Esophagus muscularis mucosa (tissue), 4 donors: ENCODE data around the gene USP47. TPM values are rescaled to one million over a fixed set of nuclear protein-coding genes. Genes with fewer than 3 reads are reported as not detected.
A peak's percentile ranks its signal among the peaks of the same experiment; 100 is the strongest.

Experiments
- DNase-seq: peaks from one replicate; pipeline ENCODE4 v3.0.0-alpha.2; 2017; ENCODE audit errors: extremely low spot score
- H3K27ac ChIP-seq, 4 donors: fragments of 200-600 bp; sonication (generic); replicated peaks in 1 of 4; 1 replicate in 3 of 4; 2 replicates in 1 of 4; pipeline ENCODE4 v1.5.1; 2016 to 2019; ENCODE audit warnings: mild to moderate bottlenecking in 1 of 4
- H3K27me3 ChIP-seq, 4 donors: fragments of 200-600 bp; sonication (generic); one replicate each; pipeline versions ENCODE4 v1.5.1 to v1.6.0; 2016 to 2019
- H3K36me3 ChIP-seq, 4 donors: fragments of 200-600 bp; sonication (generic); one replicate each; pipeline ENCODE4 v1.5.1; 2016 to 2019
- H3K4me1 ChIP-seq, 4 donors: fragments of 200-600 bp; sonication (generic); one replicate each; pipeline ENCODE4 v1.5.1; 2016 to 2019
- H3K4me3 ChIP-seq, 4 donors: fragments of 200-600 bp; sonication (generic); 1 replicate in 2 of 4; 2 replicates in 2 of 4; pipeline ENCODE4 v1.5.1; 2016 to 2019; ENCODE audit warnings: mild to moderate bottlenecking in 4 of 4, moderate library complexity in 1 of 4
- H3K9me3 ChIP-seq, 4 donors: fragments of 200-600 bp; sonication (generic); 1 replicate in 3 of 4; 2 replicates in 1 of 4; pipeline ENCODE4 v1.5.1; 2016 to 2019
- EP300 ChIP-seq: sonication (generic); formaldehyde crosslinking; IDR thresholded peaks from one replicate; pipeline ENCODE4 v1.6.1; 2017; ENCODE audit warnings: antibody characterized with exemption
- POLR2A ChIP-seq: fragments of 450-650 bp; IDR thresholded peaks from one replicate; pipeline ENCODE4 v1.6.1; 2017; ENCODE audit warnings: antibody characterized with exemption, moderate library complexity, mild to moderate bottlenecking, low read depth
- POLR2AphosphoS5 ChIP-seq, 2 donors: sonication (generic); formaldehyde crosslinking; IDR thresholded peaks; one replicate each; pipeline ENCODE4 v1.6.1; 2017; ENCODE audit warnings: antibody characterized with exemption in 2 of 2
- WGBS: methylation state at CpG from one replicate; pipeline ENCODE4 v1.1.5; 2018; 5-methylcytosine and 5-hydroxymethylcytosine counted together
- intact Hi-C: fragments of 100-400 bp; cut with DNase I; formaldehyde crosslinking; loops from one replicate; pipeline ENCODE4 v1.15.1; 2023
- total RNA-seq, 4 donors: library from RNA; depleted of rRNA; stranded (reverse); fragments of >200 nt; gene quantifications; one replicate each; pipeline versions ENCODE4 v1.1.0 to v1.2.1, GENCODE V29; 2016
- TF ChIP-seq, protein P1 (sequence below), 3 experiments: fragments of 200-600 bp in 2 of 3; fragments of 450-650 bp in 1 of 3; sonication (generic) in 2 of 3; IDR thresholded peaks; one replicate each; pipeline ENCODE4 v1.5.1; 2017 to 2019; ENCODE audit warnings: antibody characterized with exemption in 3 of 3, mild to moderate bottlenecking in 2 of 3, moderate library complexity in 1 of 3

USP47 gene
- total RNA-seq, 4 donors from 2014 or later = 86.2 to 112 (median 96.5) TPM

GRCh38 chr11:11965656-11966353 is 124.0 kb downstream of the USP47 start:
- H3K9me3 ChIP-seq = no peaks in the 10 kb centered on the region
- peaks cover 0 to 22% (median 20%) of the 10 kb centered on the region in 4 donors for H3K36me3 ChIP-seq
- peak; percentile 78 for DNase-seq
- no peak overlapping the region for H3K4me3 ChIP-seq
- TF ChIP-seq POLR2A = no peak
- TF ChIP-seq POLR2AphosphoS5 (IDR thresholded peaks at IDR 0.05) = no peak
- TF ChIP-seq, protein P1, sequence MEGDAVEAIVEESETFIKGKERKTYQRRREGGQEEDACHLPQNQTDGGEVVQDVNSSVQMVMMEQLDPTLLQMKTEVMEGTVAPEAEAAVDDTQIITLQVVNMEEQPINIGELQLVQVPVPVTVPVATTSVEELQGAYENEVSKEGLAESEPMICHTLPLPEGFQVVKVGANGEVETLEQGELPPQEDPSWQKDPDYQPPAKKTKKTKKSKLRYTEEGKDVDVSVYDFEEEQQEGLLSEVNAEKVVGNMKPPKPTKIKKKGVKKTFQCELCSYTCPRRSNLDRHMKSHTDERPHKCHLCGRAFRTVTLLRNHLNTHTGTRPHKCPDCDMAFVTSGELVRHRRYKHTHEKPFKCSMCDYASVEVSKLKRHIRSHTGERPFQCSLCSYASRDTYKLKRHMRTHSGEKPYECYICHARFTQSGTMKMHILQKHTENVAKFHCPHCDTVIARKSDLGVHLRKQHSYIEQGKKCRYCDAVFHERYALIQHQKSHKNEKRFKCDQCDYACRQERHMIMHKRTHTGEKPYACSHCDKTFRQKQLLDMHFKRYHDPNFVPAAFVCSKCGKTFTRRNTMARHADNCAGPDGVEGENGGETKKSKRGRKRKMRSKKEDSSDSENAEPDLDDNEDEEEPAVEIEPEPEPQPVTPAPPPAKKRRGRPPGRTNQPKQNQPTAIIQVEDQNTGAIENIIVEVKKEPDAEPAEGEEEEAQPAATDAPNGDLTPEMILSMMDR (IDR thresholded peaks at IDR 0.05) = no peak
- no peak for TF ChIP-seq EP300
- WGBS = 95% methylated on average over 8 of the region's 10 CpGs
- peaks cover 55 to 70% (median 59%) of the 10 kb centered on the region in 4 donors for H3K4me1 ChIP-seq
- no peaks in the 10 kb centered on the region for H3K27me3 ChIP-seq
- intact Hi-C loops = no loop called here
- H3K27ac ChIP-seq = no peak overlapping the region

DNA sequence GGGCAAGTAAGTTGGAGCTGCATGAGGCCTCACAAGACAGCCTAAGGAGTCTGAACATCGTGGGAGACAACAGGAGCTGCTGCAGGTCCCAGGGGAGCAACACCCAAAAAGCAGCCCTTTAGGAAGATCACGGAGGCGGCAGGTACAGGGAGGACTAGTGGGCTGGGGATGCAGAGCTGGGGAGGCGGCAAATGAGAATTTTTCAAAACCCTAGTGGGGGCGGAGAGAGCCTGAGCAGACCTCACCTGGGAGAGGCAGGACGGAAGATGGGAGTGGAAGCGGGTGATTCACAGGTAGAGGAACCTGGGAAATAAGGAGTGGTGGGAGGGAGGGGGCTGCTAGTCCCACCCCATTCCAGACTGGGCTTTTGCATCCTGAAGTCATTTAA is 124.6 kb downstream of the USP47 start:
- no peak for TF ChIP-seq POLR2AphosphoS5 (IDR thresholded peaks at IDR 0.05)
- TF ChIP-seq, protein P1 (IDR thresholded peaks at IDR 0.05) = no peak
- no peak for TF ChIP-seq EP300
- no peak for TF ChIP-seq POLR2A
- no peak for DNase-seq
- Histone ChIP-seq H3K4me3 (no peak overlapping the region), H3K9me3 (no peaks in the 10 kb centered on the region), H3K4me1 (peaks cover 56 to 69% (median 60%) of the 10 kb centered on the region in 4 donors), H3K27ac (no peak overlapping the region), H3K27me3 (no peaks in the 10 kb centered on the region), H3K36me3 (peaks cover 0 to 22% (median 20%) of the 10 kb centered on the region in 4 donors)
- intact Hi-C loops = no loop called here
- 91% methylated on average over 7 of the region's 7 CpGs for WGBS

DNA sequence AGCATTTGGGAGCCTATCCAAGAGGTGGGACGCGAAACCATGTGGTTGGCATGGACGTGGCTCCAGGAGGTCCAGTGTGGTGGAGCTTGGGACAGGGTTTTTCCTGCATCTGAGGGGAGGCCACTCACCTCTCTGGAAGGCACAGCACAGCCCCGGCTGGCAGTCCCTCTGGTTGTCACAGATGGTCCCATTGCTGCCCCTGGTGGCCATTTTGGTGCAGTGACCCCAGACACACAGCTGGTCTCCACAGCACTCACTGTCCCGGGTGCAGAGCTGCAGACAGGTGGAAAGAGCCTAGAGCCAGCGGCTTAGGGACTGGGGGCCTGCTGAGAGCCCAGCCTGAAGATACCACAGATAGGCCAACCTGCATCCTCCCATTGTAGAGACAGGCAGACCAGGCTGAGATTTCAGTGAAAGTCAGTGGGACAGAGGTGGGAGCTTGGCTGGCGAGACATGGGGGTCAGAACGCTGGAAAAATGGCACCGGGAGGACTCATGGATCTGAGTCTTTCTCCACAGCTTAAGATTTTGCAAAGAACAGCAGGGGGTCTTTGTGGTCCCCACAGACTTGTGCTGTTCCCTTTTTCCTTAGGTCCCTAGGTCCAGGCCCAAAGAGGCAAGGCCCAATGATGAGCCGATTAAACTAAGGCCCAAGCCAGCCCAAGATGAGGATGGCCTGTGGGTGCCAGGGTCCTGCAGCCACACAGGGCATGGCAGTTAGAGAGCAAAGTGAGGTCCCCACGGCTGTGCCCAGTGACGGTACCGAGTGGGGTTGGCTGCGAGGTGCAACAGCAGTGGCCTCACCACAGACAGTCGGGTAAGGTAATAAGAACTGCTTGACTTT is 125.3 kb downstream of the USP47 start:
- peaks cover 60 to 70% (median 66%) of the 10 kb centered on the region in 4 donors for H3K4me1 ChIP-seq
- H3K27me3 ChIP-seq = no peaks in the 10 kb centered on the region
- intact Hi-C loops = no loop called here
- no peak overlapping the region for H3K4me3 ChIP-seq
- H3K9me3 ChIP-seq = no peaks in the 10 kb centered on the region
- 78% methylated on average over 15 of the region's 15 CpGs for WGBS
- peaks cover 0 to 22% (median 20%) of the 10 kb centered on the region in 4 donors for H3K36me3 ChIP-seq
- H3K27ac ChIP-seq = no peak overlapping the region
- TF ChIP-seq, protein P1 (IDR thresholded peaks at IDR 0.05) = peak; percentile 52 to 84 (median 54)
- TF ChIP-seq POLR2AphosphoS5 (IDR thresholded peaks at IDR 0.05) (no peak), POLR2A (no peak), EP300 (no peak)
- DNase-seq = peak; percentile 91

DNA sequence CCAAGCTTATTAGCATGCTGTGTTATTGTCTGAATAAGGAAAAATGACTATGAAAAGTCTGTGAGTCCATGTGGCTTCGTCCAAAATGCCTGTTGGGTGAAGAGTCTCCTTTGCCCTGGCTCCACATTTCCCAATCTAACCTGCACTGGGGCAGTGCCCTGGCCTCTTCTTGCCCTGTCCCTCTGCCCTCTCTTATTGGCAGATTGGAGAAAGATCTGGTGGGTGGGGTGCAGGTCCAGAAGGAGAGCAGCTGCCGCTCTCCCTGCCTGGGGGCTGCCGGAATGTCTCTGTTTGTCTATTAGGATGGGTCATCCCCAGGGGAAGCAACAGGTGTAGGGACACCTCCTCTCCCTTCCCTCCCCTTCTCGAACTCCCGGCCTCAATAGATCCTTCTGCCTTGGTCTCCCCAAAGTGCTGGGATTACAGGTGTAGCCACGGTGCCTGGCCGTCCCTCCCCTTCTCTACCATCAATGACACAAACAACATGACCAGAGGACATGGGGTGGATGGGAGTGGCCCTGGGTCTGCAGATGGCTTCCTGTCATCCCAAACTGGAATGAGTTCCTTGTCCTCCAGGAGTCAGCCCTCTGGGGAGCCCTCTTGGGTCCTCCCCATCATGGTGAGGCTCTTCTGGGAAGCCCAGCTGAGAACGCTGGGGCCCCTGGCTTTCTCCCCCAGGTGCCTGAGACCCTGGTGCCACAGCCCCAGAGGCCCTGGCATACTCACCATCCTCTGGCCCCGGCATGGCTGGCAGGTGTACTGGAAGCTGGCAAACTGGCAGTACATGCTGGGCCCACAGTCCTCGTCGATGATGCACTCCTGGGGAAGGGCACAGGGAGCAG is 126.1 kb downstream of the USP47 start:
- DNase-seq = peak; percentile 79
- Histone ChIP-seq H3K4me3 (no peak overlapping the region), H3K36me3 (peaks cover 0 to 22% (median 20%) of the 10 kb centered on the region in 4 donors), H3K4me1 (peaks cover 60 to 70% (median 66%) of the 10 kb centered on the region in 4 donors), H3K9me3 (no peaks in the 10 kb centered on the region), H3K27me3 (no peaks in the 10 kb centered on the region), H3K27ac (no peak overlapping the region)
- intact Hi-C loops = no loop called here
- WGBS = 100% methylated on average over 2 of the region's 11 CpGs
- no peak for TF ChIP-seq POLR2AphosphoS5 (IDR thresholded peaks at IDR 0.05)
- no peak for TF ChIP-seq POLR2A
- TF ChIP-seq, protein P1 (IDR thresholded peaks at IDR 0.05) = no peak
- no peak for TF ChIP-seq EP300
